Endothelial cell of umbilical vein (primary cell): ENCODE results near the gene CHCHD3.

Source experiments
- CTCF ChIP-seq, 2 donors: IDR thresholded peaks; 1 replicate in 1 of 2; 2 replicates in 1 of 2; pipeline ENCODE4 v1.5.1; 2011; ENCODE audit warnings: low read length in 2 of 2, mild to moderate bottlenecking in 2 of 2, moderate library complexity in 2 of 2, control low read depth in 1 of 2, inconsistent platforms in 1 of 2, low read depth in 1 of 2; ENCODE audit not compliant: insufficient read depth in 1 of 2; ENCODE audit errors: extremely low read depth in 1 of 2
- EZH2 ChIP-seq: IDR thresholded peaks from 2 replicates; pipeline ENCODE4 v1.6.1; 2012; ENCODE audit warnings: borderline replicate concordance, low read depth, mild to moderate bottlenecking, moderate library complexity, low read length, inconsistent platforms; ENCODE audit not compliant: severe bottlenecking
- JUN ChIP-seq: IDR thresholded peaks from 2 replicates; pipeline ENCODE4 v1.6.1; 2011; ENCODE audit warnings: borderline replicate concordance, low read depth; ENCODE audit not compliant: insufficient read length, insufficient read depth
- MYC ChIP-seq: IDR thresholded peaks from one replicate; pipeline ENCODE4 v1.6.1; 2011; ENCODE audit warnings: mild to moderate bottlenecking, low read depth, low read length
- POLR2A ChIP-seq: IDR thresholded peaks from 2 replicates; pipeline ENCODE4 v1.6.1; 2012; ENCODE audit warnings: low read depth, mild to moderate bottlenecking, control low read depth, low read length
- POLR2AphosphoS5 ChIP-seq: IDR thresholded peaks from 2 replicates; pipeline ENCODE4 v1.6.1; 2012; ENCODE audit warnings: low read depth, mild to moderate bottlenecking, control low read depth, low read length, moderate library complexity; ENCODE audit not compliant: insufficient read depth
- TF ChIP-seq, protein P1 (sequence below): IDR thresholded peaks from 2 replicates; pipeline ENCODE4 v1.6.1; 2011; ENCODE audit not compliant: insufficient read depth, insufficient read length

DNA sequence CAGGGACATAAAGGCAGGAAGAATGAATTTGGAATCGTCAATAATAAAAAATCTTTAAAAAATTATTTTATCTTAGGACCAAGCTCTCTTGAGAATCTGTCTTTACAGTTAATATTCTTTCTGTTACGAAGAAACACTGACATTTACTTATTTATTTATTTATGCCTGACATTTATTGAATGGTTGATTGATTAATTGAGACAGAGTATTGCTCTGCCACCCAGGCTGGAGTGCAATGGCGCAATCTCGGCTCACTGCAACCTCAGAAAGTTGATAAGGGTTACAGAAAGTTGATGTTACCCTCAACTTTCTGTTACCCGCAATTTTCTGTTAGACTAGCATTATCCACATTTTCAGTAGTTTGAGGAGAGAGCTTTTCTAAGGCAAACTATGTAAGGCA is 70.1 kb downstream of the CHCHD3 start:
- TF ChIP-seq CTCF (IDR thresholded peaks at IDR 0.05; ENCODE audit: extremely low read depth in 1 of 2, insufficient read depth in 1 of 2, low read depth in 1 of 2, low read length in 2 of 2): no peak
- no peak for TF ChIP-seq POLR2AphosphoS5
- TF ChIP-seq EZH2: no peak
- TF ChIP-seq, protein P1, sequence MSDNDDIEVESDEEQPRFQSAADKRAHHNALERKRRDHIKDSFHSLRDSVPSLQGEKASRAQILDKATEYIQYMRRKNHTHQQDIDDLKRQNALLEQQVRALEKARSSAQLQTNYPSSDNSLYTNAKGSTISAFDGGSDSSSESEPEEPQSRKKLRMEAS: no peak
- TF ChIP-seq POLR2A: no peak
- no peak for TF ChIP-seq MYC
- TF ChIP-seq JUN: no peak
